ENCODE measurements around the gene TSC22D1.

The TSC22D1 gene

GRCh38 chr13:44619651-44620050 is 43.5 kb upstream of the TSC22D1 start:
- Histone ChIP-seq H2BK120ac (ENCODE audit: insufficient read depth, low read length, poor library complexity) (no peak overlapping the region), H3K36me3 (ENCODE audit: control insufficient read depth in 1 of 2, insufficient read depth in 2 of 2, low read length in 2 of 2) (no peaks in the 10 kb centered on the region), H3K4me1 (ENCODE audit: control insufficient read depth in 1 of 2, insufficient read depth in 2 of 2, low read length in 2 of 2) (no peaks in the 10 kb centered on the region), H4K91ac (ENCODE audit: low read depth, low read length) (no peak overlapping the region), H3K4me3 (ENCODE audit: low read depth, low read length) (no peak overlapping the region), H4K8ac (ENCODE audit: low read depth, low read length) (no peak overlapping the region), H3K9ac (ENCODE audit: low read length) (no peak overlapping the region), H3K27me3 (ENCODE audit: insufficient read depth, low read length) (no peaks in the 10 kb centered on the region), H3K27ac (ENCODE audit: low read depth, low read length) (no peak overlapping the region), H3K79me2 (ENCODE audit: control insufficient read depth, insufficient read depth, low read length, poor library complexity) (no peaks in the 10 kb centered on the region), H3K4ac (ENCODE audit: low read depth, low read length) (no peak overlapping the region), H3K79me1 (ENCODE audit: low read length) (no peaks in the 10 kb centered on the region), H2BK12ac (ENCODE audit: low read length) (no peak overlapping the region), H3K4me2 (ENCODE audit: low read length) (no peak overlapping the region), H3K23ac (ENCODE audit: low read length) (no peak overlapping the region), H3K18ac (ENCODE audit: low read length) (no peak overlapping the region), H4K12ac (ENCODE audit: low read depth, low read length) (no peak overlapping the region), H2BK5ac (ENCODE audit: low read depth, low read length, poor library complexity) (no peak overlapping the region), H2AK5ac (ENCODE audit: low read length) (no peak overlapping the region), H3K9me3 (ENCODE audit: insufficient read depth, low read depth, low read length) (no peaks in the 10 kb centered on the region), H2AFZ (ENCODE audit: insufficient read depth, low read length, poor library complexity) (no peak overlapping the region), H3K14ac (ENCODE audit: low read length) (no peak overlapping the region)
- no peak for DNase-seq
- no CpG with 5 or more reads among the region's 1 CpG for whole genome bisulfite sequencing (ENCODE audit: extremely low coverage, insufficient coverage, insufficient read length)

DNA sequence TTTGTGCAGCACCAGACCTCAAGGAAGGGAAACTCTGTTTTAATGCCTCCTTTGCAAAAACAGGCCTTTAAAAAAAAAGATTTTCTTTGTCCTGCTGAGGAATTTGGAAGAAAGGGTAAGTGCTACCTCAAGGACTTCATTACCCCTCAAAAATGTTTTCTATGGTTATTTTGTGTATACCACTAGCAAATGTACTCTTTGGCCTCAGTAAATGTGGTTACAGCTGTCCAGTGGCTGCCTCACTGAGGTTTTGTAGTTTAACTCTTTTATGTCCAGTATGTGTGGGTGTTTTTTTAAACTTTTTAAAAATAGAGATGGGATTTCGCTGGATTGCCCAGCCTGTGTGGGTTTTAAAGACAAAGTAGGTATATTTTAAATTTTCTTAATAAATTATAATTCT is 42.2 kb upstream of the TSC22D1 start:
- Histone ChIP-seq H2AFZ (ENCODE audit: insufficient read depth, low read length, poor library complexity) (no peak overlapping the region), H3K4ac (ENCODE audit: low read depth, low read length) (no peak overlapping the region), H4K91ac (ENCODE audit: low read depth, low read length) (no peak overlapping the region), H3K9me3 (ENCODE audit: insufficient read depth, low read depth, low read length) (no peaks in the 10 kb centered on the region), H3K79me2 (ENCODE audit: control insufficient read depth, insufficient read depth, low read length, poor library complexity) (no peaks in the 10 kb centered on the region), H3K14ac (ENCODE audit: low read length) (no peak overlapping the region), H3K9ac (ENCODE audit: low read length) (no peak overlapping the region), H2AK5ac (ENCODE audit: low read length) (no peak overlapping the region), H2BK12ac (ENCODE audit: low read length) (no peak overlapping the region), H3K27ac (ENCODE audit: low read depth, low read length) (no peak overlapping the region), H3K4me3 (ENCODE audit: low read depth, low read length) (no peak overlapping the region), H3K79me1 (ENCODE audit: low read length) (no peaks in the 10 kb centered on the region), H2BK5ac (ENCODE audit: low read depth, low read length, poor library complexity) (no peak overlapping the region), H3K4me2 (ENCODE audit: low read length) (no peak overlapping the region), H3K18ac (ENCODE audit: low read length) (no peak overlapping the region), H3K36me3 (ENCODE audit: control insufficient read depth in 1 of 2, insufficient read depth in 2 of 2, low read length in 2 of 2) (no peaks in the 10 kb centered on the region), H2BK120ac (ENCODE audit: insufficient read depth, low read length, poor library complexity) (no peak overlapping the region), H3K27me3 (ENCODE audit: insufficient read depth, low read length) (no peaks in the 10 kb centered on the region), H3K23ac (ENCODE audit: low read length) (no peak overlapping the region), H4K8ac (ENCODE audit: low read depth, low read length) (no peak overlapping the region), H4K12ac (ENCODE audit: low read depth, low read length) (no peak overlapping the region), H3K4me1 (ENCODE audit: control insufficient read depth in 1 of 2, insufficient read depth in 2 of 2, low read length in 2 of 2) (no peaks in the 10 kb centered on the region)
- no peak for DNase-seq
- no CpG with 5 or more reads among the region's 1 CpG for WGBS (ENCODE audit: extremely low coverage, insufficient coverage, insufficient read length)

- Histone ChIP-seq H4K8ac (ENCODE audit: low read depth, low read length) (no peak overlapping the region), H3K27ac (ENCODE audit: low read depth, low read length) (no peak overlapping the region), H2BK120ac (ENCODE audit: insufficient read depth, low read length, poor library complexity) (no peak overlapping the region), H2AK5ac (ENCODE audit: low read length) (no peak overlapping the region), H3K9me3 (ENCODE audit: insufficient read depth, low read depth, low read length) (no peaks in the 10 kb centered on the region), H3K4ac (ENCODE audit: low read depth, low read length) (no peak overlapping the region), H3K4me3 (ENCODE audit: low read depth, low read length) (no peak overlapping the region), H3K4me1 (ENCODE audit: control insufficient read depth in 1 of 2, insufficient read depth in 2 of 2, low read length in 2 of 2) (no peaks in the 10 kb centered on the region), H2BK5ac (ENCODE audit: low read depth, low read length, poor library complexity) (no peak overlapping the region), H3K79me2 (ENCODE audit: control insufficient read depth, insufficient read depth, low read length, poor library complexity) (no peaks in the 10 kb centered on the region), H3K9ac (ENCODE audit: low read length) (no peak overlapping the region), H4K12ac (ENCODE audit: low read depth, low read length) (no peak overlapping the region), H2AFZ (ENCODE audit: insufficient read depth, low read length, poor library complexity) (no peak overlapping the region), H3K4me2 (ENCODE audit: low read length) (no peak overlapping the region), H4K91ac (ENCODE audit: low read depth, low read length) (no peak overlapping the region), H2BK12ac (ENCODE audit: low read length) (no peak overlapping the region), H3K23ac (ENCODE audit: low read length) (no peak overlapping the region), H3K36me3 (ENCODE audit: control insufficient read depth in 1 of 2, insufficient read depth in 2 of 2, low read length in 2 of 2) (no peaks in the 10 kb centered on the region), H3K79me1 (ENCODE audit: low read length) (no peaks in the 10 kb centered on the region), H3K14ac (ENCODE audit: low read length) (no peak overlapping the region), H3K18ac (ENCODE audit: low read length) (no peak overlapping the region), H3K27me3 (ENCODE audit: insufficient read depth, low read length) (no peaks in the 10 kb centered on the region)
- peak; percentile 32 to 70 for DNase-seq
- WGBS (ENCODE audit: extremely low coverage, insufficient coverage, insufficient read length) = no CpG with 5 or more reads among the region's 11 CpGs
Observed at GRCh38 chr13:44617648-44618047, 41.5 kb upstream of the TSC22D1 start.

DNA sequence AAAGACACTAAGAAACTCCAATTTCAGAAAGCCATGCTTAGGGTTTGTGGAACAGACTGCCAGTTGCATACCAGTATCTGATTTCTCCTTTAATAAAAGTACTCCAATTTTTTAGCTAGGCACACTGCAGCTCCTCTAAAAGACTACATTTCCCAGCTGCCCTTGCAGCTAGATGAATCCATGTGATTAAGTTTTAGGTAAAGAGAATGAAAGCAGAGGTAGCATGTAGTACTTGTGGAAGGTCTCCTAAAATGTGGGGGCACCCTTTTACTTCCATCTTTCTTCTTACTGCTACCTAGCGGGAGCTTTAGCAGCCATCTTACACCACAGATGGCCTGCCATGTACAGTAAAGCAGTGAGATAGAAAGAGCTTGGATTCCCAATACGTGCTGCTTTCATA is 33.0 kb upstream of the TSC22D1 start:
- no peak overlapping the region for H2AFZ ChIP-seq (ENCODE audit: insufficient read depth, low read length, poor library complexity)
- no peak overlapping the region for H2AK5ac ChIP-seq (ENCODE audit: low read length)
- H3K79me2 ChIP-seq (ENCODE audit: control insufficient read depth, insufficient read depth, low read length, poor library complexity) = no peaks in the 10 kb centered on the region
- H3K4me1 ChIP-seq (ENCODE audit: control insufficient read depth in 1 of 2, insufficient read depth in 2 of 2, low read length in 2 of 2) = no peaks in the 10 kb centered on the region
- no peak overlapping the region for H4K91ac ChIP-seq (ENCODE audit: low read depth, low read length)
- H3K23ac ChIP-seq (ENCODE audit: low read length) = no peak overlapping the region
- H3K4ac ChIP-seq (ENCODE audit: low read depth, low read length) = no peak overlapping the region
- no peak overlapping the region for H3K27ac ChIP-seq (ENCODE audit: low read depth, low read length)
- no peak overlapping the region for H3K14ac ChIP-seq (ENCODE audit: low read length)
- H3K36me3 ChIP-seq (ENCODE audit: control insufficient read depth in 1 of 2, insufficient read depth in 2 of 2, low read length in 2 of 2) = no peaks in the 10 kb centered on the region
- H3K27me3 ChIP-seq (ENCODE audit: insufficient read depth, low read length) = no peaks in the 10 kb centered on the region
- no peak overlapping the region for H2BK5ac ChIP-seq (ENCODE audit: low read depth, low read length, poor library complexity)
- no peak overlapping the region for H4K12ac ChIP-seq (ENCODE audit: low read depth, low read length)
- H3K4me3 ChIP-seq (ENCODE audit: low read depth, low read length) = no peak overlapping the region
- H3K18ac ChIP-seq (ENCODE audit: low read length) = no peak overlapping the region
- H3K4me2 ChIP-seq (ENCODE audit: low read length) = no peak overlapping the region
- WGBS (ENCODE audit: extremely low coverage, insufficient coverage, insufficient read length) = no CpG with 5 or more reads among the region's 2 CpGs
- no peak overlapping the region for H2BK12ac ChIP-seq (ENCODE audit: low read length)
- H2BK120ac ChIP-seq (ENCODE audit: insufficient read depth, low read length, poor library complexity) = no peak overlapping the region
- H3K9ac ChIP-seq (ENCODE audit: low read length) = no peak overlapping the region
- no peak for DNase-seq
- H3K79me1 ChIP-seq (ENCODE audit: low read length) = no peaks in the 10 kb centered on the region
- no peaks in the 10 kb centered on the region for H3K9me3 ChIP-seq (ENCODE audit: insufficient read depth, low read depth, low read length)
- H4K8ac ChIP-seq (ENCODE audit: low read depth, low read length) = no peak overlapping the region

Measured in trophoblast cell (in vitro differentiated cells and primary cell).